NCI-H82 treated with DMSO at 0.1 percent for 48 hours (cell line): ENCODE results near the gene SEMA7A.

Experiments used
- DNase-seq: peaks from one replicate; lab custom pipeline; 2025; ENCODE audit not compliant: unreplicated experiment; lab: John Stamatoyannopoulos, UW

SEMA7A gene

DNA sequence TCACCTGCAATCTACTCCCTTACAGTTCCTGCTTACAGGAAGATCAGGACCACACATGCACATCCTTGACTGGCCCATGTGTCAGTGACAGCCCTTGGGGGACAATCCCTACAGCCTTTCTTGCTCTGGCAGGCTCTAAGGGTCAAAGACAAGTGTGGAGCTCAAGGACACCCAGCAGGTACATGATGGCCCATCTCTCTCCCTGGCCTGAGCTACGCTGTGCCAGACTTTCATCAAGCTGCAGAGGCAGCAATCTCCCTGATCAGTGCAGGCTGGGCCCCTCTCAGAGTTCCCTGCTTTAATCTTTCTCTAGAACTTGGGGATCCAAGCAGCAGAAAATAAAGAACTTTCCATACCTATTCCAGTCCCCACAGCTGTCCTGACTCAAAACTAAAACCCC lies 2.6 kb downstream of the SEMA7A start:
- no peak for DNase-seq

DNA sequence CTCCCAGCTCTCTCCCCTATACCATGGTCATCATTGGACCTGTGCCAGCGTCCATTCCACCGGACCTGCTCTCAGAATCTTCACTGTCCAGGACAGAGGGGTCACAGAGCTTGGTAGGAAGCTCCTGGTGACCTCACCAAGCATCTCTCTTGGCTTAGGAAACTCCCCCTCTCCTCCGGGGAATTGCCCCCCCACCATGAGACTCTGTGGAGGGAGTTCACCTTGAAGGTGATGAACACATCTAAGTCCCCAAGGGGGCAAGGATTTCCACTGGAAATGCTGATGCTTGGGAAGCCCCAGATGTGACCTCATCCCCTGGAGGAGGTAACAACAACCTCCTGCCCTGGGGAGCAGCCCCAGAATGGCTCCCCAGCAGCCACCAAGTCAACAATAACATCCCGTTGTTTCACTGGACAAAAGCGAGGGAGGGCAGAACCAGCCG lies 3.2 kb downstream of the SEMA7A start:
- no peak for DNase-seq

DNA sequence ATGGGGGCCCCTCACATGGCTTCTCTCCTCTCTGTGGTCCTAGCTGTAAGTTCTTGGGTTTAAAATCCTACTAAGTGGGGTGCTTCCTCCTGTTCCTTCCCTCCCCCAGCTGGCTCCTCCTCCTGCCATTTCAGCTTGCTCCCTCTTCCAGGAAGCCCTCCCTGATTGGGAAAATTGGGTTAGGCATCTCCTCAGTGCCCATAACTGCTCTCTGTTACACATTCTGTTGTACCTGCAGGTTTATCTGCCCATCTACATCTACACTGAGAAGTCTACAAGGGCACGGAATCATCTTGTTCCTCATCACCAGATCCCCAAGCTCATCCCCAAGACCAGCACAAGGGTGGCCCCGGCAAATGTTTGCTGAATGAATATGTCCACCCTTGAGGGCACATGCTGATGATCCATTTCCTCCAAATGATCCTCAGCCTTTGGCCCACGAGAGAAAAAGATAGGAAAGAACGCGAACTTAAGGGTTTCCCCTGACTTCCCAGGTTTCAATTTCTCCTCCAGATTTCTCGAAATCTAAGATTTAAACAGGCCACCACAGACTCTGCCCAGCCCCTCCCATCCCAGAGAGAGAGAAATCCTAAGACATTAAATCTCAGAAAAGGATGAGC lies 3.9 kb downstream of the SEMA7A start:
- no peak for DNase-seq

DNA sequence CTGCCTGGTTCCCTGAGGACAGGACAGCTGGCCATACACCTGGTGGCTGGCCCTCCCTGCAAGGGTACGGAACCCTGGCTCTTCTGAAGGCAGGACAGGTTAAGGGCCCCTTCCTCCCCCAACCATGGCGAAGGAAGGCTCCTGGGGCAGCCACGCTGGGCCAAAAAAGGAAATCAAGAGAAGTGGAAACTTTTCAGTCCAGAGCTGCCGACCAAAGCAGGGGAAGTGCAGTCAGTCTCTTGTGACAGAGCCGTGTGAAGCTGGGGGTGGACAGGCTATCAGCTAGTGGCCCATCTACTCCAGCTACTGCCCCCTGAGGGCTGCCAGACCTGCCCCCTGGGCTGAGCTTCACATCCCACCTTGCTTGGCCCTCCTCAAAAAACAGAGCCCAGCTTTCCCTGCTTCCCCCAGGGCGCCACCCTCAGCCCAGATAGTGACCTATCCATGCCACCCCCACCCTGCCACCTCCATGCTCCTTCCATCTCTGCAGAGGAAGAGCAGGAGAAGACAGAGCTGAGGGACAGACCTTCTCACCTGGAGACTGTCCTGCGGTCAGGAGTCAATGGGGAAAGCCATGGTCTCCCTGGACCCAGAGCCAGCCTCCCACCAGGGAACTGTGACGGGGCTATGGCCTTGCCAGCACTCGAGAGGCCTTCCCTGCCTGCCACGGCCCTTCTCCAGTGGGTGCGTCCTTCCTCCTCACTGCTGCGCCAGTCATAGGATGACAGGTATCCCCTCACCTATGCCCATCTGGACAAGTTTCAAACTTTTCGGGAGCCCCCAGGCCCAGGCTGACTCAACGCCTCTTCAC lies 4.6 kb downstream of the SEMA7A start:
- no peak for DNase-seq

DNA sequence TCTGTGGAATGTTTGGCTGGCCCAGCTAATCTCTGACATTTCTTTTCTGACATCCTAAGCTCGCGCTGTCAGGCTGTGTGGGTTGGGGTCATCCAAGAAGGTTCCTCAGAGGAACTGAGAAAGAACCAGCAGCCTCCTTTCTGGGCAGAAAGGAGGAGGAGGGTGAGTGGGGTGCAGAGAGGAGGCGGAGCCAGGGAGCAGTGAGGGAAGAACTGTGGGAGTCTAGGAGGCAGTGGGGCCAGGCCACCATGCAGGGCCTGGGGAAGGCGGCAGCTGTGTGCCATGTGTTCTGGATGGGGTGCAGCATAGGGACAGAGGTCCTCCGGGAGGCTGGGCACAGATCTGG lies 5.3 kb downstream of the SEMA7A start:
- DNase-seq, result no peak

DNA sequence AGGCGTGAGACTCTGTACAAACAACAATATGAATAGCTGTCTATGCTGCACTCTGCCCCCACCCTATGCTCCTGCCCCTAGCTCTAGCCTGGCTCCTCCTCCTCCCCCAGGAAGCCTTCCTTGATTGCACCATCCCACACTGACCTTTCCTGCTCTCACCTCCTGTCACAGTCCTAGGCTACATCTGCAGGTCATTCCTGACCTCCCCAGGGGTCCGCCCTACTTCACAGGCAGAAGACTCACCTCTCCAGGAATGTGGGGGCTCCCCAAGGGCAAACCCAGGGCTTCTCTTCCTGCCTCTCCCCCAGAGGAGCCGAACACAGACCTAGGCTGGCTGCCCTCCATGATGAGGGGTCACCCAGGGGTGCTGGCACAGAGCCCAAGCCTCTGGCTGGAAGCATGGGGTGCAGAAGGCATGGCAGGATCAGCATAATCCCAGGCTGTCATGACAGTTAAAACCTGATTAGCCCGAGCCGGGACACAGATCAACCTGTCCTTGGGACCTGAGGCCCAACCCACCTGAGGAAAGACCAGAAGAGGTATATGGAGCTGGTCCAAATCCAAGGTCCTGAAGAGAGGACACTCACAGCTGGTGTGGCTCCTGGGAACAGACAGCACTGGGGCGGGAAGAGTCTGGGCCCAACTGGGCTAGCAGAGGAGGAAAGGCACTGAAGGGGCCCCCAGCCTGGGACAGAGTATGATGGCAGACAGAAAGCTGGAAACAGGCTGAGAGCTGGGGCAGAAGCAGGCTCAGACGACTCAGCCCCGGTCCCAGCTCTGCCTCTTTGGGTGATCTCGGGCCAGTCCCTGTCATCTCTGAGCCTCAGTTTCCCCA lies 5.9 kb downstream of the SEMA7A start:
- DNase-seq, result peak; percentile 22

DNA sequence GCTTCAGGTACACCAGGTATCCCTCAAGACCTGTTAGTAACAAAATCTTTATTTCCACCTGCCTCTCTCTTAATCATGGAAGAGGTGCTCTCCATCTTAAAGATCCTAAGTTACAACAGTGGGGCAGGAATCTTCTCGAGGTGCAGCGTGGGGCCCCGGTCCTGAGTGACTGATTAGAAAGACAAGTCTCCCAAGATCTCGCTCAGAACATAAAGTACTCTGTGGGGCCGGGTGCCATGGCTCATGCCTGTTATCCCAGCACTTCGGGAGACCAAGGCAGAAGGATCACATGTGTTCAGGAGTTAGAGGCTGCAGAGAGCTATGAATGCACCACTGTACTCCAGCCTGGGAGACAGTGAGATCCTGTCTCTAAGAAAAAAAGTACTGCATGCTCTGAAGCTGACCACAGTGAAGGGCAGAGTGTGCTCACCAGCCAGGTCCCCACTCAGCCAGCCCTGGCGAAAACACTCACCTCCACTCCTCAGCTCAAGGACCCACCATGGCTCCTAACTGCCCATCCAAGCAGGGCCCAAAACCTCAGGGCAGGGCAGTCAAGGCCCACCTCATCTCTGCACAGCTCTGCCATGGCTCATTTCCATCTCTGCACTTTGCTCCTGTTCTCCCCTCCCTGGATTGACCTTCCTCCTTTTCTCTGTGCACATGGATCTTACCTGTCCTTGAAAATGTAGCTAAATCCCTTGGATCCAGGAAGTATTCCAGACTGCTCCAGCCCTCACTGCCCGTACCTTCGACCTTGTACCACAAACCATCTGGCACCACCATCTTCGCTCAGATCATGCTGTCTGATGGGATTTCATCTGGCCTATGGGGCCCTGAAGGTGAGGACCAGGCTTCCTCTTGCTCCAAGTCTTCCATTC lies 7.1 kb downstream of the SEMA7A start:
- DNase-seq, result no peak

DNA sequence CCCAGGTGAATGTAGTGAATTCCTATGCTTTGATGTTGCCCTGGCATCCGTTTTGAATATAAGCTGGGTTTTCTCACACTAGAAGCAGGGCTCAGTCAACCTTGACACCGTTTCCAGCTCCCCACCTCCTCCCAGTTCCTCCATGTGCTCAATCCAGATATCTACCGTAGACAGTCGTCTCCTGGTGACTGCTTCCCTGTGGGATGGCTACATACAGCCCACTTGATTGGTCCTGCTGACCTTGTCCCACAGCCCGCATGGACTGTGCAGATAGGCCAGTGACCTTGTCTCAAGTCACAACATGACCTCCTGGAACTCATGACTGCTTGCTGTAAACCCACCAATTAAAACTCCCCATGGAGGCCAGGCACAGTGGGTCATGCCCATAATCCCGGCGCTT lies 8.1 kb downstream of the SEMA7A start:
- DNase-seq, result no peak

DNA sequence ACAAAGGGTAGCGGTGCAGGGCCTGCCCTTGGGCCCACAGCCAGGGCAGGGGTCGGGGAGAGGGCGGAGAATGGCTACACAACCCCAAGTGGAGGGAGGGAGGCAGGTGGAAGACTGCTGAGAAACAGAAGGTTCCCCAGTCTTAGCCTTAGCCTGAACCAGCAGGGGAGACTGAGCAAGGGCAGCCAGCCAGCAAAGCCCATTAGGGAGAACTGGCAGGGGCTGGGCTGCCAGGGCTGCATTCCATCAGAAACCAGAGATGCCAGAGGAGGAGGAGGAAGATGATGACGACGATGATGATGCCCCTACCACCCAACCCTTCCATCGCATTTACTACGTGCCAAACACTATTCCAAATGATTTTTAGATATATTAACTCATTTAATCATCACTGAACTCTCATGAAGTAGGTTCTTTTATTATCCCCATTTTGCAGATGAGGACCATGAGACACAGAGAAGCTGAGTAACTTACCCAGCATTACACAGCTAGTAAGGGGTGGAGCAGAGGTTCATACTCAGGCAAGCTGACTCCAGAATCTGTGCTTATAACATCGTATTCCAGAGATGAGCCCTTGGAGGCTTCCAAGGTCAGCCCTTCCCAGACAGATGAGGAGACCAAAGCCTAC lies 8.7 kb downstream of the SEMA7A start:
- no peak for DNase-seq

DNA sequence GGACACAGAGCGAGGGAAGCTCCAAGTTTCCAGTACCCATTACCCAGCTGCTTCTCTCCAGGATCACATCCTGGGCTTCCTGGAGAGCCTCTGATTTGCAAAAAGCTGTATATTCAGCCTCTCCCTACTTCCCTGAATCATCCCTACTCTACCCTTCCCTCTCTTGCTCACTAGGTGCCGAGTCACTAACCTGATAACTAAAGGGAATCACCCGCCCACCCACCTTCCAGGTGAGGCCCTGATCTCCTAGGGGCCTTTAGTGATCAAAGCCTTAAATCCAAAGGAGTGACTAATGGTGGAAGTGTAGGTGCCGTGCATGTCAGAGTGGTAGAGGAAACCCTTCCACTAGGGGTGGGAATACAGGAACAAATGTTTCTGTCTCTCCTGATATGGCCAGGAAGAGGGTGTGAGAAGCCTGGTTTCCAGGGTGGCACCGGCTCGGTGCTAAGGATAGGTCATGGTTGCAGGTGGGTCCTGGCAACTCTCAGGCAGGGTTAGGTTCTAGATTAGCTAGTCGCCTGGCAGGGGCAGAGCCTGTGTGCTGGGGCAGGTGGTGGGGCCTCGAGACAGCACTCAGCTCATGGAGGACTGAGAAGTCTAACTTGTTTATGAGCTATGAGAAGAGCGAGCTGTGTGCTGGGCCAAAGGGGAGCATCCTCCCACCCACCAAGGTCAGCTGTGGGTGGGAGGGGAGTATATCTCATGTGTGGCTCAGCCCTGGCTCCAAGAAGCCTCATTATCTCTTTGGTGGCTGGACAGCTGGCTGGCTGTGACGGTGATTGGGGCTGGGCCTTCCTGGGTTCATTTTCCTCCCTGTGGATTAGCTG lies 10.1 kb downstream of the SEMA7A start:
- DNase-seq, result no peak

DNA sequence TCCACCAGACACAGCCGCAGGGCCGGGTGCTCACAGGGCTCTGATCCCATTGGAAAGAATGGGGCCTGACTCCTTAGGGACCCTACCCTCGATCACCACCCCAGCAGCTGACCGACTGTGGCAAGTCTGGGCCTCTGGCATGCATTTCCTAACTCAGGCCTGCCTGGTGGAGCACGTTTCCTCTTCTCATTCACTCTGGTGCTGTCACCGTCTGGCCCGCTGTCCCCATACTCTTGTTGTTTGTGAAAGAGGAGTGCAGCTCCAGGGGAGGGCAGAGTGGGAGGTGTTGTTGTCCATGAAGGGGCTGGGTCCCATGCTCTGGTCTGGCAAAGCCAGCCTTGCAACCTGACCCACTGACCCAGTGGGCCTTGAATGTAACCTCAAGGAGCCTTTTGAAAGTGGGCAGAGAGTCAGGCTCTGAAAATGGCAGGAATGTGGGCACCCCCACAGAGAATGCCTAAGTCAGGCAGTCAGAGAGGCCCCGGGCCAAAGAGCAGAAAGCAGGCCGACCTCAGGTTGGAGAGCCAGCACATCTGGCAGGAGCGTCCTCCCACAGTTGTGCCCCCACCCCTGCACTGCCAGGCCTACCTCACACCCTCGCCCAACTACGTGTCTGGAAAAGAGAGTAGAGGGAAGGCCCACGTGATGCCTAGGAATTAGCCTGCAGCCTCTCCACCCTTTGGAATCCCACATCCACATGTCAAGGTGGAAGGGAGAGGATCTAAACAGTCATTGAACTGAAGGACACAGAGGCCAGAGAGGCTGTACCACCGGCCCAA lies 10.9 kb downstream of the SEMA7A start:
- no peak for DNase-seq

DNA sequence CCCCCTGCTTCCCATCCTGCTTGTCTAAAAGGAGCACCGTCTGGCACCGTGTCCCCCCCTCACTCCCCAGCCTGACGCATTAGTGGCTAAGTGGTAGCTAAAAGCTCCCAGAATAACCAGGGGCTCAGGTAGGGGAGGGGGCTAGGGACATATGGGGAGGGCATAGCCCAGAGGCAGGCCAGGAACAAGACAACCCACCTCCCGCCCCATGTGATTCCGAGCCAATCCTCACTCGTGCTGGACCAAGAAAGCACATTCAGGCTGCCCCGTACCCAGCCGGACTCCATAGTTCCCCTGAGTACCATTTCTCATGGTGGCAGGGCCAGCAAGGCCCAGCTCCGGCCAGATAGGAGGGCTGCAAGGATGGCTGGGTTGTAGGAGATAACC lies 11.5 kb downstream of the SEMA7A start:
- peak; percentile 38 for DNase-seq

DNA sequence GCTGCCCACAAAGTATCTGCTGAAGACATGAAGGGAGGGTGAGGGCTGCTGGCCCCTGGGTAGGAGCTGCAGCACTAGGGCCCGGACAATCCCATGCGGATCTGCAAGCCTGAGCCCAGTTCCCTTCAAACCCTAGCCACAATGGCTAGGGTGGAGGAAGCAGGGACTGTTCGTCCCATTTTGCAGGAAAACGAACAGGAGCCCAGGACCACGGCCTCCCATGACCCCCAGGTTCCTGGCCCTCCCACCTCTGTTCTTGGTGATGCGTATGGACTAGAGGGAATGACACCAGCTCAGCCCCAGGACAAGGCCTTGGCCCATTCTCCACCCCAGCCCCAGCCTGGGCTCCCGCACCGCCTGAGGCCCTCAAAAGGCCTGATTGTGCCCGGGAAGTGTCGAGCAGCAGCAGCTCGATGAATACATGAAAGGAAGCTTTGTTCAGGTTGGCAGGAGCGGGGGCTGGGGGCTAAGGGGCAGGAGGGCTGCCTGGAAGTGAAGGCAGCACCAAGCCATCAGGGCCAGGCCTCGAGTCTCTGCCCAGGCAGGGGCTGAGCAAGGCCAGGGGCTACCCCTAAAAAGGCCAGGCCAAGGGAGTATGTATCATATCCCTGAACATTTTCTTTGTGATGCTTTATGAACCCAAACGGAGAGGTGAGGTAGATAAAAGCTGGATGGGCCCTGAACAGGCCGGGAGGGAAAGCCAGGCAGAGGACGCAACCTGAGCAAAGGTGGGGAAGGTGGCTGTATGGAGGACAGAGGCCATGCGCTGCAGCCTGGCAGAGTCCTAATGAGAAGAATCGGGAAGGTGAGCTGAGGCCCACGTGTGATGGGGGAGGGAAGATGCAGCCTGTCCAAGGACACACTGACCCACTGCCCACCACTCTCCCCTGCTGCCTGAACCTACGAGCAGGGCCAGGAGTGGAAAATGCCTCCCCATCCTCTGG lies 12.2 kb downstream of the SEMA7A start:
- no peak for DNase-seq

DNA sequence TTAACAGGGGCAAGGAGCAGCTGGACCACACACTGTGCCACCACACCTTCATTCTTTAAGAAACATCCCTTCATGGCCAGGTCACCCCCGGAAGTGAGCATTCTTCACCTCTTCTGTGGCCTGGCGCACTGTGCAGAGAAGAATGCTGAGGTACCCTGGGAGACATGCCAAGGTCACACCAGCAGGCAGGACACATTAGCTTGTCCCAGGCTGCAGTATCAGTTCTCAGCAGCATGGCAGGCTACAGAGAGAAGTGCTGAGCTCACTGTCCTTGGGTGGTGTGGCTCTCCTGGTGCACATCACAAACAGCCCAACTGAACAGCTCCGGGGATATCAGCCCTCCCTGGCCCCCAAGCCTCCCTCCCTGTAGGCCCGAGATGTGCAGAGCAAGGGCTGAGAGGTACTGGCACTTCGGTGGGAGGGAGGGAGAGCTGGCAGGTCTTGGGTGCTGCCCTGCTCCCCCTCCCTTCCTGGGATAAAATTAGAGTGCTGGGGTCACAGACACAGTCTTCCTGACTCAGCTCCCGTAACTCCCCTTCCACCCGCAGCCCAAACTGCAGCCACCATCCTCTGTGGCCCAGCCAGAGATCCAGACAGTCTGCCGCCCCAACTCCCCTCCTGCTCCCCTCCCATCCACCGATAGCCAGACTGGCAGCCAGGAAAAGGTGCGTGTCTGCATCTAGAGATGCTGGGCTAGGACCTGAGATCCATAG lies 13.4 kb downstream of the SEMA7A start:
- no peak for DNase-seq

DNA sequence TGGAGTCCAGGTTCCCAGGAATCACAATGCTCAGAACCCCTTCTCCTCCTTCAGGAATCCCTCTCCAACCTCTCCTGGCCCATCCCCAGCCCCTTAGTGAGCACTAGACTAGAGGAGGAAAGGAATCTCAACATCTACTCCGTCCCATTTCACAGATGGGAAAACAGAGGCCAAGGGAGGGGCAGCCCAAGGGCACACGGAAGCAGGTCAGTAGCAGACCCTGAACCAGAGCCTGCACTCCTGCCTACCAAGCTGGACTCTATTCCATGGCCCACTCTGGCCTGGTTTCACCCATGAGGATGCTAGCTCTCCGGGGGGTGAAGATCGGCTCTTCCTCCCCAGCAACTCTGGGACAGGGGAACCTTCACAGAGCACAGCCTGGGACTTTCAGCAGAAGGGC lies 14.3 kb downstream of the SEMA7A start:
- no peak for DNase-seq

DNA sequence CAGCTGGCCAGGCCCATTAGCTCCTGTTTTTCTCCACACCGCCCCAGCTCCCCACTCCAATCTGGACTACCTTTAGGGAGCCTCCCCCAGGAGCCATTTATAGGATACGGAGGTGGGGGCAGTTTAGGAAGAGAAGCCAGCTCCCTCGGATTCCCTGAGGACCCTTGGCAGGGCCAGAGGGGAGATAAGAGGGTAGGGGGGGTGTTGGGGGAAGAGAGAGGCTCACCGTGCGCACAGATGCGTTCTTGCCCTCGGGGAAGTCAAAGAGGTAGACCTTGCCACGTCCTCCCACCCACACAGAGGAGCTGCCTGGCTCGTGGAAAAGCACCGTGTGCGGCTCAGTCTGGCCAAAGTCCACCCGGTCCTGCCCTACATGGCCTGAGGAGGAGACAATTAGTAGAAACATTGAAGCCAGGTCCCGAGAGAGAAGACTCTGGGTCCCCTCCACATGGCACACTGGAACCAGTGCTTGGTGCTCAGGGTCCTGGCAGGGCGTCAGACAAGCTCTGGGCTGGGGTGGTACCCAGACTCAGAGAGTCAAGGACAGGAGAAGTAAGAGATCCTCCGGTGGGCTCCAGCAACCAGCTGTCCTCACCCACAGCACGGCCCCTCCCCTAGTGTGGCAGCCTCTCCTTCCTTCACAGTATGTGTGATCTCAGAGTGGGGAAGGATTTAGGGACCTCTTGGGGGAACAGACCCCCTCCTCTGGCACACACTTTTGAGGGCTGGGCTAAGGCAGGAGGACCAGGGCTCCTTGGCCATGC lies 15.0 kb downstream of the SEMA7A start:
- no peak for DNase-seq
